Left renal pelvis (tissue), 4 donors: ENCODE data around the gene LRRK1. TPM values are rescaled to one million over a fixed set of nuclear protein-coding genes. Genes with fewer than 3 reads are reported as not detected.

Experiments used
- DNase-seq, 4 donors: peaks; one replicate each; pipeline ENCODE4 v3.0.0-alpha.2; 2013; ENCODE audit warnings: low read depth in 4 of 4, low spot score in 3 of 4
- polyA plus RNA-seq, 4 donors: library from polyadenylated mRNA; unstranded; fragments of 120-200 nt; gene quantifications; one replicate each; pipeline ENCODE4 v1.2.1, GENCODE V29; 2013; ENCODE audit not compliant: insufficient read length in 4 of 4

Gene LRRK1
- polyA plus RNA-seq, 4 donors = 2.3 to 6.6 (median 4.0) TPM

DNA sequence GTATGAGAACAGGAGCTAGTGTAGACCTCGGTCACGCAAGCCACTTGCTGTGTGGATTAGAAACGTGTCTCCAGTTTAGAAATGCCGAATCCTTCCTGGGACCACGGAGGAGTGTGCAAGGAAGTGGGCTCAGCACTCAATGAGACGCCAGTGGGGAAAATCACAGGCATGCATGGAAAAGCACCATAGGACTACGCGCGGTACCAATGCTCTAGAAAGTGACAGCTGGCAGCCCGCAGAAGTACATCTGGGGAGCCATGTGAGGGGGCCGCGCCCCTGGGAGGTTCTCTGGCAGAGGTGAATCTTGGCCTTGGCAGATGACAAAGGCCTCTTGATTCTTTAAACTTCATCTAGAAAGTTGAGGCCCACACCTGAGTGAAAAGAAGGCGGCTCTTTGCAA, 99.3 kb downstream of the LRRK1 start:
- no peak for DNase-seq

DNA sequence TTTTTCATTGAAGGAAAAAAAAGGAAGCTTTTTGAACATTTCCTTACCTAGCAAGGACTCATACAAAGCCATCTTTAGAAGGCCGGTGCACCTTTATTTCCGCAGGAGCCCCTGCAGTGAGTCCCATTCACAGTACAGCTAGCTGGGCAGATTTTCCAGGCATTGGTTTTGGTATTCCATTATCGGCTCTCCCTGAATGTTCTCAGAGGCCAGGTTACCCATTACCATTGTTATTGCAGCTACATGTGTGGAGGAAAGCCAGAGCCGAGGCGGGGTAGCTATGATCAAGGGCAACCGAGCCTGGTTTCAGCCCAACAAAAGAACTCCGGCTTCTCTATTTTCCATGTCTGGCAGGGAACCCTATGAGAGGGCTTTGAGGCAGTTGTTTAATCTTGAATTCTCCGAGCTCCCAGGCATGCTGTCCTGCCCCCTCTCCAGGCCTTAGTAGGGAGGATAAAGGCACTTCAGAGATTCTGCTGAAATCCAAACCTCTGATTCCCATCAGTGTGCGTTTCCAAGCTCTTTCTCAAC, 100.3 kb downstream of the LRRK1 start:
- no peak for DNase-seq

DNA sequence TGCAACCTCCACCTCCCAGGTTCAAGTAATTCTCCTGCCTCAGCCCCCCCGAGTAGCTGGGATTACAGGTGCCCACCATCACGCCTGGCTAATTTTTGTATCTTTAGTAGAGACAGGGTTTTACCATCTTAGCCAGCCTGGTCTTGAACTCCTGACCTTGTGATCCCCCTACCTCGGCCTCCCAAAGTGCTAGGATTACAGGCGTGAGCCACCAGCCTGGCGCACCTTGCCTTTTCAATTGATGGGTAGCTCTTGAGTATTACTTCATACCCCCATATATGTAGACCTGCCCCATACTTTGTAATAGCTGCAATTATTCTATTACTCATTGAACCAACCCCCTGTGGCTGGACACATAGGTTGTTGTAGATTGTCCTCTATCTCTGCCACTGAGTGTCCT, 101.3 kb downstream of the LRRK1 start:
- DNase-seq = no peak

DNA sequence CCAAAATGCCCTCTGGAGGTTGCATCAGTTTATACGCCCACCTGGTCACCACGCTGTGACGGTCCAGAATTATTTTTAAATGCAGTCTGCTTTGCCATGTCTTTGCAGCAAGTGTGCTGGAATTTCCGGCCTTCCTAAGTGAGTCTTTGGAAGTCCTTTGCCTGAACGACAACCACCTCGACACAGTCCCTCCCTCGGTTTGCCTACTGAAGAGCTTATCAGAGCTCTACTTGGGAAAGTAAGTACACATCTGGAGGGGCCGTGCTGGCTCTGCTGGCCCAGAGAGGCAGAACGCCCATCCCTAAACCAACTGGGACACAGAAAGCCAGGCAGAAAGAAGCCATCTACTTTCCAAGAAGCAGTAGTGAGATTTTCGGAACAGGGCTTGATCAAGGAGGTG, 101.8 kb downstream of the LRRK1 start:
- no peak for DNase-seq

DNA sequence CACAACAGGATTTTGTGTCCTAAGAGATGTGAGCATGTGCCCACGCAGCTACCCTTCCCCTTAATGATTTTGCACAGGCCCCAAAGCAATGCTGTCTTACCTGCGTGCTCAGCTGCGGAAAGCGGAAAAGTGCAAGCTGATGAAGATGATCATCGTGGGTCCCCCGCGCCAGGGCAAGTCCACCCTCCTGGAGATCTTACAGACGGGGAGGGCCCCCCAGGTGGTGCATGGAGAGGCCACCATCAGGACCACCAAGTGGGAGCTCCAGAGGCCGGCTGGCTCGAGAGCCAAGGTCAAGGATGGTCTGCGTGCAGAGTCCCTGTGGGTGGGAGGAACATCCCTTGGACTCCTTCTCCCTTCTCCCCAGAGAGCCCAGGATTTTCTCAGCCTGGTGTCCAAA, 103.1 kb downstream of the LRRK1 start:
- no peak for DNase-seq

DNA sequence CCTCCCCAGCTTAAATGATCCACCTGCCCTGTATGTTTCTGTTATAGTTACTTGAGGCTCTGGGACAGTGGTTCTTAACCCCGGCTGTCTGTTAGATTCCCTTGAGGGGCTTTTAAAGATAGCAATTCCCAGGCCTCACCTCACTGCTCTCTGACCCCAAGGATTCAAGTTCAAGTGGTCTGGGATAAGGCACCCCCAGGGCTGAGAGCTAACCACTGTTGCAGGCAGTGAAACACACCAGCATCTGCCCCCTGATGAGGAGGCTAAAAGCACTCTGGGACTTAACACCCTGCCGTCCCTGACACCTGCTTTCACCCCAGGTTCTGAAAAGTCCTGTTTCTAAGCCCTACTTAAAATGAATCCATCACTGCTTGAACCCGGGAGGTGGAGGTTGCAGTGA, 103.7 kb downstream of the LRRK1 start:
- DNase-seq = no peak

DNA sequence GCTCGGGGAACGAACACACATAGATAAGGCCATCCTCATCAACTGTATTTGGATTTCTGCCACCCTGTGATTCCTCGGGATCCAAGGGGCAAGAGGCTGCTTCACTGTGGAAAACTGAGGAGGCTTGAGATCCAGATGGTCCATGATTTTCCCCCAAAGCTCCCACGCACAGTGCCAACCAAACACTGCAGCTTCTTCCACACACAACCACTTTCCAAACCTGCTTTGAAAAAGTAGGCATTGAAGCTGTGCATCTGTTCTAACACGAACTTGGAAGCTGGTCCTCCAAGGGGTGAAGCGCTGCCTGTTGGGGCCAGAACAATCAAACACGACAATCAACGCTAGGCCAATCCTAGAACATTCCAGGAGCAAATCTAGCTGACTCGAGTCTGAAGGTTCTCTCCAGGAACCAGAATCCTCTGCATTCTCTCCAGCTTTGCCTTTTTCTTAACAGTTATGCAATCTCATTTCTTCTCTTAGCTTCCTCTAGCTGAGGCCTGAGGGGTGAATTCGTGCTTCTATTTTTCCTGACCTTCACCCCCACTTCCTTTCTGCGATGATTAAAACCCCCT, 104.4 kb downstream of the LRRK1 start:
- no peak for DNase-seq

DNA sequence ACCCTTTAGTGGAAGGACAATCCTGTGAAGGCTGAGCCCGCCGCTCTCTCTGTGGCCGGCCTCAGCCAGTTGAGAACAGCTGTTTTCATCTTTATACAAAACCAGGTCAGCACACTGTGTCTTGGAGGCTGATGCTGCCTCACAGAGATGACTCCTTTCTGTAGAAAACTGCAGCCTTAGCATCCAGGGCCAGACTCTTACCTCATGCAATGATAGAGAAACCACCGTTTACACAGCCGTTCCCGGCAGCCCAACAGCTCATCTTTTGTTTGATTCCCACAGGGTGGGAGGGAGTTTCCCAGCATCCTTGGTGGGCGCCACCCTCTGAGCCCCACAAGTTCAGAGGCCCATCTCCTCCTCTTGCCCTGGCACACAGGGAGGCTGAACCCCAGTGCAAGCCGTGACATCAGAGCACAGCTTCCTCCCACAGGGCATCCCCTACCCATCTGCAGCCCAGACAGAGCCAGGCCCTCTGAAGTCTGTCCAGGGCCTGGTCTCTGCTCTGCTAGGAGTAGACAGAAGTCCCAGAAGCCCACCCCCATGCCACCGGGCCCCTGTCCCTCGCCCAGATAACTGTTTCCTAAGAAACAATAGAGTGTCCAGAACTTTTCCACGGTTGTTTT, 105.0 kb downstream of the LRRK1 start:
- no peak for DNase-seq

DNA sequence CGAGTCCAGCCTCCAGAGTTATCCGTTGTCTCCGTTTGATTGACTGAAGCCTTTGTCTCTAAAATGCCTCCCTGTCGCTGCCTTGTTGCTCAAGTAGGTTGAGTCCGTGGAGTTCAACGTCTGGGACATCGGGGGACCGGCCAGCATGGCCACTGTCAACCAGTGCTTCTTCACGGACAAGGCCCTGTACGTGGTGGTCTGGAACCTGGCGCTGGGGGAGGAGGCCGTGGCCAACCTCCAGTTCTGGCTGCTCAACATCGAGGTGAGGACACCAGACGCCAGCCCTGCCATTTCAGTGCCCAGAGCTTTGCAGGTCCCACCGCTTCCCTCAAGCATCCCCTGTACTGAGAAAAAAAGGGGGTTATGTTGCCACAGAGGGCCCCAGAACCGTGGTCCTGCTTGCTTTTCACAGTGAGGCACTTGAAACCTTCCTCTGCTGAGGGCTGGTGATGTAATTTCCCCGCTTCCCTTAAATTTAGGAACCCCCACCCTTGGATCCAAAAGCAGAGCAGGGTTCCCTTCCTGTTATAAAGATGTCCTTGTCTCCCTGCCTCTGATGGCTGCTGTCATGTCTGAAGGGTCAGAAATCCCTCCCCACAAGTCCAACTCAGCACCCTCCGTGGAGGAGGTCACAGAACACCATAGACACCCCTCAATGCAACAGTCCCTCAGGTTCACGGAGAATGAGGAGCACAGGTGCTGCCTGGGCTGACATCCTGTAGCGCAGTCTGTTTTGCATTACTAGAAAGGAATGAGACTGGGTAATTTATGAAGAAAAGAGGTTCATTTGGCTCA, 105.7 kb downstream of the LRRK1 start:
- DNase-seq = no peak

DNA sequence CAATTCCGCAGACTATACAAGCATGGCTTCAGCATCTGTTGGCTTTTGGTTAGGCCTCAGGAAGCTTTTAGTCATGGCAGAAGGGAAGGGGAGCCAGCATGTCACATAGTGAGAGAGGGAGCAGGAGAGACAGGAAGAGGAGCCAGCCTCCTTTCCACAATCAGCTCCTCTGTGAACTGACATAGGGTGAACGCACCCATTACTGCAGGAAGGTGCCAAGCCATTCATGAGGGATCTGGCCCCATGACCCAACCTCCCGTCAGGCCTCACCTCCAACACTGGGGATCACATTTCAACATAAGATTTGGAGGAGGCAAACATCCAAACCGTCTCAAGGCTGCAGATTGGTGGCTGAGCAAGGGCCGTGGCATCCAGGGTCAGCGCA, 106.3 kb downstream of the LRRK1 start:
- DNase-seq = no peak

DNA sequence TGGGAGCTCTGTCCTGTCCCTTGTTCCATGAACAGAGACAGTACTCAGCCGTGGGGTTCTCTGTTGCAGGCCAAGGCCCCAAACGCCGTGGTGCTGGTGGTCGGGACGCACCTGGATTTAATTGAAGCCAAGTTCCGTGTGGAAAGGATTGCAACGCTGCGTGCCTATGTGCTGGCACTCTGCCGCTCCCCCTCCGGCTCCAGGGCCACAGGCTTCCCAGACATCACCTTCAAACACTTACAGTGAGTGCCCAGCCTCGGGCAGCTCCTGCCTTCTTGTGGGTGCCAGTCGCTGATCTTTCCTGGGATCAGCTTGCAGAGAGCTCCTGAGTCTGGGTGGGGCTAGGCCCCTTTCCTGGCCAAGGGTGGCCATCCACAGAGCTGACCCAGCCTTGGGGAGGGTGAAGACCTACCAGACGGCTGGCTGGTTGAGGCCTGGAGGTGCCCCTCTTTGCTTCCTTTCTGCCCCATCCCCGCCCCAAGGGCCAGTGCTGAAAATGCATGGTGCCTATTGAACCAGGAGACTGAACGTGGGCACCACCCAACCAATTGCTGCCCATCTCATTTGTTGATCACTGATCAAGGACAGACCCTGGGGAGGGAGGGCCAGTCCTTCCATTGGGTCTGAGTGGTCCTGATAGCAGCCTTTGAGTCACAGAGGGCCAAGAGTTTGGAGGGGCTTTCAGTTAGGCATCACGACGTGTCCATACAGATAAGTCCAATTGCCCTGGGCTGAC, 106.9 kb downstream of the LRRK1 start:
- no peak for DNase-seq

DNA sequence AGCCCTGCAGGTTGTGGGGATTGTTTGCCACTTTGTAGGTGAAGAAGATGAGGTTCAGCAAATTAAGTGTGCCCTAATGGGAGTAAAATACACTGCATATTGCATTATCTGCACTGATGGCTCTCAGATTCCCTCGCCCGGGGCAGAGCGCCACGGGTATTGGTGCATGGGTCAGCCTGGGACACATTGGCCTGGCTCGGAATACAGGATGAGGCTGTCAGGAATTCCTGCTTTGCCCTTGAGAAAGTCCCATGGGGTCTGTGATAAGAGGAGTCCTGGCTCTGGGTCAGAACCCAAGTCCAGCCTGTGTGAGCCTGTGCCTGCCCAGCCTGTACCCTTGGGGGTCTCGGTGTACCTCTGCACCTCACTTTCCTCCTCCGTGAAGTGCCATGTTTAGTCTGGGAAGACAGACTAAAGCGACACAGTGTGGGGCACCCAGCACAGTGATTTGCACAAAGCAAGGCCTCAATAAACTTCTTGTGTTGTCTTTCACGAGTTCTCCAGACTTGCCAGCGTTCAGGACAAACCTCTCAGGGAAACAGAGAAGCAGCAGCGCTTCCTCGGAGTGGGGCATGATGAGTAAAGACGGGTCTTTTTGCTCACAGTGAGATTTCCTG, 107.6 kb downstream of the LRRK1 start:
- DNase-seq = no peak

DNA sequence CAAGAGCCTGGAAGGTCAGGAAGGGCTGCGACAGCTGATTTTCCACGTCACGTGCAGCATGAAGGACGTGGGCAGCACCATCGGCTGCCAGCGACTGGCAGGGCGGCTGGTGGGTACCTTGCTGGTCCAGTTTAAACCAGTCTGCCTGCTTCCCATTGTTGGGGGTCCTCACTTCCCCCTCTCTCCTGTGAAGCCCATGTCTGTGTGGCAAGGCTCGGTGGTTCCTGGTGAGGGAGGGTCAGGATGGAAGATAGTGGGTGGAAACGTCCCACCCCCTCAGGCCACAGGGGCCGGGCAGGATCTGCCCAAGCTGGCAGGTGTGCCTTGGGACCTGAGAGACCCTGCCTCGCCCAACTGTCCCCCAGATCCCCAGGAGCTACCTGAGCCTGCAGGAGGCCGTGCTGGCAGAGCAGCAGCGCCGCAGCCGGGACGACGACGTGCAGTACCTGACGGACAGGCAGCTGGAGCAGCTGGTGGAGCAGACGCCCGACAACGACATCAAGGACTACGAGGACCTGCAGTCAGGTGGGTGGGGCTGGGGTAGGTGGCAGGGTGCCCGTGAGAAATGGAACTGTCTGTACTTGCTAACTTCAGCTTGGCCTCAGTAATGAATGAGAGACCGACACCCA, 108.2 kb downstream of the LRRK1 start:
- no peak for DNase-seq

DNA sequence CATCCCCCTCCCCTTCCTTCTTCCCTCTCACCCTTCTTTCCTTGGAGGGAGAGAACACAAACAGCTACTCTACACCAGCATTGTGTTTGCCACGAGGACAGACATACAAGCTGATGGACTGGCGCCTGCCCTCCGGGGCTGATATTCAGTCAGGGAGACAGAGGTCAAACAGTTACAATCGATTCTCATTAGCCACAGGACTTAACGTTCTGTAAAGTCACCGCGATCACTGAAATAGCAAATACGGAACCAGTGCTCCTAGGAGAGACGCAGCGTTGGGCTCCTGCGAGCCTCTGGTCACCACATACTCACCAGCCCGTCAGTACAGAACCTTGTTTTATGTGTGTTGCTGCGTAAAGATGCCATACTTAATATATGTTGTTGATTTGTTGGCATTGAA, 108.8 kb downstream of the LRRK1 start:
- DNase-seq = no peak

DNA sequence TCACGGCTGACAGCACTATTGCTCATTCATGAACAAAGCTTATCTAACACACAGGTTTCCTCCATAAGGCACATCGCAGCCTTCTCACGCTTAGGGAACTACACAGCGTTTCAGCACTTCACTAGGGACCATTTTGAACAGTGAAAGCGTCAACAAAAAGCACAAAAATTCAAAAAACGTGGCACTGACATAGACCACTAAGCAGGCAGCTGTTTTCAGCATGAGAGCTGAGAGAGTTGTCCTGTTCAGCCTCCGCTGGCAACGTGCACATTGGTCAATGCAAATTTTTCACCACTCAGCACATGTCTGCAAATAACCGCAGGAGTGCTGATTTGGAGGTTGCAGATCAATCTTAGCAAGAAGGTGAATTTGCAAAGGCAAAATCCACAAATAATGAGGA, 109.2 kb downstream of the LRRK1 start:
- no peak for DNase-seq

DNA sequence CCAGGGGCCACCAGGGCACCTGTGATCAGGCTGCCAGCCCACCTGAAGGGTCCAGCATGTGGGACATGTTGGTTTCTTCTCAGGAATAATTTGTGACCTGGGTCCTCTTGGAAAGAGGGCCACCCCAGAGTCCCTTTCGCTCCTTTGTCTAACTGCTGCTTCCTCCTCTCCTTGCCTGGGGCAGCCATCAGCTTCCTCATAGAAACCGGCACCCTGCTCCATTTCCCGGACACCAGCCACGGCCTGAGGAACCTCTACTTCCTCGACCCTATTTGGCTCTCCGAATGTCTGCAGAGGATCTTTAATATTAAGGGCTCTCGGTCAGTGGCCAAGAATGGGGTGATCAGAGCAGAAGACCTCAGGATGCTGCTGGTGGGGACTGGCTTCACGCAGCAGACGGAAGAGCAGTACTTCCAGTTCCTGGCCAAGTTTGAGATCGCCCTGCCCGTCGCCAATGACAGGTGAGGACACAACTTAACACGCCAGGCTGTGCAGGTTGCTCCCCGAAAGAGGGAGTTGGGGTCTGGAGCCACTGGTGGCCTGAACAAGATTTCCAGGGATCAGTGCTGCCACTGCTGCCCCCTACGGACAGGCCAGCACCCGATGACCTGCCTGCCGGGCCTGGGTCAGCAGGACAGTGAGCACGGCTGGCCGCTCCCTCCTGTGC, 109.7 kb downstream of the LRRK1 start:
- DNase-seq = no peak

DNA sequence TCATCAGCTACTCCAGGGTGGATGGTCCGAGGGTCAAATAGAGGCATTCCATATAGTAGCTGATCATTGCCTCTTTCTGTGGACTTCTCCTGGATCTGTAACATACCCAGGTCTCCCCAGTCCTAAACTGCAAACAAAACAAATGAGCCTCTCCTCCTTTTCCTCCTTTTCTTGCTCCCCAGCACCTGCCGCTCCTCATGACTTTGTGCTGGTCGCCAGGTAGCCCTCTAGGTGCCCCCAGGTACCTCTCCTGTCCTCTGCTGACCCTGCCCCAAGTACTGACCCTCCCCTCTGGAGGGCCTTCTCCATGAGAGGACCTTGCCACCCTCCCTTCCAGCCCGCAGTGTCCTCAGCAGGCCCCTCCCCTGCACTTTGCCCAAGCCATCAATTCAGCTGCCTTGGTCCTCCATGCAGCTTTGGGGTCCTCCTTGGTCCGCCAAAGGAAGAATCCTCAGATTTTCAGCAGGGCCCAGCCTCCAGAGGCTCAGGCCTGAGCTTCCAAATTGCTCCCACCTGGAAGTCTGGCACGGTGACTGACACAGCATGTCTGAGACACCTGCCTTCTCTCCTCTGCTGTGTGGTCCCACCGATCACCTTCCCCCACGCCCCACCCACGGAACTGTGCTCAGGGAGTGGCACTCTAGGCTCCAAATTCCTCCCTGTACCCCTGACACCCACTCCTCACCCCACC, 111.0 kb downstream of the LRRK1 start:
- DNase-seq = no peak

DNA sequence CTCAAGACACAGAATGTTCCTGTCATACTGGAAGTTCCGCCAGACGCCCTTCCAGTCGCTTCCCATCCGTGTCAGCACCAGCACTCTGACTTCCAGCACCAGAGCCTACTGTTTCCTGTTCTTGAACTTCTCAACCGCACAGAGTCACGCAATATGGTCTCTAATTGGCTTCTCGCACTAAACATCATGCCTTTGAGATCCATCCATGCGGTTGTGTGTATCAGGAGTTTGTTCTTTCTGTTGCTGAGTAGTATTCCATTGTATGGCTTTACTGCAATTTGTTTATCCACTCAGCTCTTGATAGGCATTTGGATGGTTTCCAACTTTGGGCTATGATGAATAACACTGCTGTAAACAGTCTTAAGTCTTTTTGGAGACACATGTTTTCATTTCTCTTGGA, 112.1 kb downstream of the LRRK1 start:
- DNase-seq = no peak

DNA sequence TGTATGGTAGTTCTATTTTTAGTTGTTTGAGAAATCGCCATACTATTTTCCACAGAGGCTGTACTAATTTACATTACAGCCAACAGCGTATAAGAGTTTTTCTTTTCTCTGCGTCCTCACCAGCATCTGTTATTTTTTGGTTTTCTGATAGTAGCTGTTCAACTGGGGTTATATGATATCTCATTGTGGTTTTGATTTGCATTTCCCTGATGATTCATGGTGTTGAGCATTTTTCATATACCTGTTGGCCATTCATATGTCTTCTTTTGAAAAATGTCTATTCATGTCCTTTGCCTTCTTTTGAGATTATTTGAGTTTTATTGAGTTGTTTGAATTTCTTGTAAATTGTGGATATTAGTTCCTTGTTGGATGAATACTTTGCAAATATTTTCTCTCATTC, 114.6 kb downstream of the LRRK1 start:
- no peak for DNase-seq
